Upper lobe of left lung (tissue), 6 donors: ENCODE data around the gene TAGLN. TPM values are rescaled to one million over a fixed set of nuclear protein-coding genes. Genes with fewer than 3 reads are reported as not detected.

Experiments used
- ATAC-seq, 2 donors: fragments of 200-7000 bp; cut with Tn5 transposase; one replicate each; pipeline ENCODE4 v1.9.1; 2022; ENCODE audit warnings: mild to moderate bottlenecking in 2 of 2, moderate library complexity in 2 of 2; ENCODE audit not compliant: low FRiP score in 2 of 2
- DNase-seq, 2 donors: peaks; one replicate each; pipeline ENCODE4 v3.0.0-alpha.2; 2019 to 2020
- H3K27ac ChIP-seq, 4 donors: fragments of 200-600 bp; sonication (generic); one replicate each; pipeline ENCODE4 v1.5.1; 2016 to 2019
- H3K27me3 ChIP-seq, 4 donors: fragments of 200-600 bp; sonication (generic); one replicate each; pipeline ENCODE4 v1.5.1; 2017 to 2019
- H3K36me3 ChIP-seq, 4 donors: fragments of 200-600 bp; sonication (generic); one replicate each; pipeline ENCODE4 v1.5.1; 2016 to 2019
- H3K4me1 ChIP-seq, 4 donors: fragments of 200-600 bp; sonication (generic); one replicate each; pipeline ENCODE4 v1.5.1; 2018 to 2019
- H3K4me3 ChIP-seq, 4 donors: fragments of 200-600 bp; sonication (generic); one replicate each; pipeline ENCODE4 v1.5.1; 2017 to 2019; ENCODE audit warnings: mild to moderate bottlenecking in 2 of 4, moderate library complexity in 1 of 4
- H3K9me3 ChIP-seq, 4 donors: fragments of 200-600 bp; sonication (generic); one replicate each; pipeline ENCODE4 v1.5.1; 2018 to 2019
- CTCF ChIP-seq, 6 experiments: fragments of 450-650 bp in 4 of 6; fragments of 200-600 bp in 2 of 6; sonication (generic) in 2 of 6; IDR thresholded peaks; one replicate each; pipeline ENCODE4 v1.5.1; 2016 to 2019; ENCODE audit warnings: antibody characterized with exemption in 6 of 6
- EP300 ChIP-seq, 4 donors: sonication (generic); formaldehyde crosslinking; IDR thresholded peaks; one replicate each; pipeline ENCODE4 v1.5.1; 2017; ENCODE audit warnings: antibody characterized with exemption in 4 of 4, control low read depth in 2 of 4
- POLR2A ChIP-seq, 4 donors: fragments of 450-650 bp; IDR thresholded peaks; one replicate each; pipeline ENCODE4 v1.5.1; 2016 to 2017; ENCODE audit warnings: antibody characterized with exemption in 4 of 4, mild to moderate bottlenecking in 2 of 4
- POLR2AphosphoS5 ChIP-seq, 2 donors: sonication (generic); formaldehyde crosslinking; IDR thresholded peaks; one replicate each; pipeline ENCODE4 v1.5.1; 2017; ENCODE audit warnings: antibody characterized with exemption in 2 of 2
- WGBS, 2 donors: methylation state at CpG; one replicate each; pipeline ENCODE4 v1.1.5; 2017 to 2018; 5-methylcytosine and 5-hydroxymethylcytosine counted together
- total RNA-seq, 6 donors: library from RNA; depleted of rRNA in 4 of 6; stranded (reverse); fragments of >200 nt in 4 of 6; gene quantifications; one replicate each; pipeline versions ENCODE4 v1.1.0 to v1.2.1, GENCODE V29; 2016 to 2021
- donor health status: DM: no; HTN: no; CAD: no; lungs with moderate emphysema.
- donor health status: DM: no; HTN: yes; CAD: no; lungs with severe emphysema.

TAGLN gene
- total RNA-seq, 6 donors from 2014 or later: 105 to 608 (median 334) TPM

GRCh38 chr11:117212697-117213355 lies 13.7 kb downstream of the TAGLN start:
- no peak for TF ChIP-seq POLR2A (IDR thresholded peaks at IDR 0.05)
- no peak for TF ChIP-seq POLR2AphosphoS5 (IDR thresholded peaks at IDR 0.05)
- DNase-seq (no peak), ATAC-seq (no peak)
- Histone ChIP-seq H3K4me1 (no peaks in the 10 kb centered on the region), H3K27ac (no peak overlapping the region), H3K4me3 (no peak overlapping the region), H3K27me3 (no peaks in the 10 kb centered on the region), H3K9me3 (no peaks in the 10 kb centered on the region), H3K36me3 (peaks cover 3 to 66% (median 31%) of the 10 kb centered on the region in 4 donors)
- WGBS, 2 donors: 93 to 94% methylated on average over 11 of the region's 11 CpGs

GRCh38 chr11:117214404-117215110 lies 15.4 kb downstream of the TAGLN start:
- DNase-seq (no peak), ATAC-seq (no peak)
- 90% methylated on average over 7 of the region's 7 CpGs for whole genome bisulfite sequencing, 2 donors
- Histone ChIP-seq H3K36me3 (peaks cover 17 to 81% (median 48%) of the 10 kb centered on the region in 4 donors), H3K27me3 (no peaks in the 10 kb centered on the region), H3K4me1 (peaks cover 0 to 3% (median 0%) of the 10 kb centered on the region in 4 donors), H3K4me3 (no peak overlapping the region), H3K27ac (no peak overlapping the region), H3K9me3 (no peaks in the 10 kb centered on the region)
- no peak for TF ChIP-seq POLR2AphosphoS5 (IDR thresholded peaks at IDR 0.05)
- TF ChIP-seq EP300 (IDR thresholded peaks at IDR 0.05): no peak
- no peak for TF ChIP-seq POLR2A (IDR thresholded peaks at IDR 0.05)
- TF ChIP-seq CTCF (IDR thresholded peaks at IDR 0.05): no peak

GRCh38 chr11:117217141-117218084 lies 18.2 kb downstream of the TAGLN start:
- H3K36me3 ChIP-seq: peaks cover 18 to 93% (median 66%) of the 10 kb centered on the region in 4 donors
- H3K27me3 ChIP-seq: no peaks in the 10 kb centered on the region
- H3K4me3 ChIP-seq: no peak overlapping the region
- peak overlapping the region; percentile 20 to 53 (median 40) for H3K27ac ChIP-seq
- 81 to 87% methylated on average over 10 to 11 of the region's 11 CpGs for WGBS, 2 donors
- ATAC-seq (no peak), DNase-seq (no peak)
- peaks cover 5 to 11% (median 10%) of the 10 kb centered on the region in 4 donors for H3K4me1 ChIP-seq
- no peaks in the 10 kb centered on the region for H3K9me3 ChIP-seq
- TF ChIP-seq CTCF (IDR thresholded peaks at IDR 0.05) (no peak), EP300 (IDR thresholded peaks at IDR 0.05) (no peak), POLR2AphosphoS5 (IDR thresholded peaks at IDR 0.05) (no peak), POLR2A (IDR thresholded peaks at IDR 0.05) (no peak)

- H3K9me3 ChIP-seq: no peaks in the 10 kb centered on the region
- H3K27ac ChIP-seq: peak overlapping the region; percentile 20 to 53 (median 40)
- WGBS, 2 donors: 75 to 79% methylated on average over 15 of the region's 15 CpGs
- H3K4me3 ChIP-seq: no peak overlapping the region
- DNase-seq (no peak), ATAC-seq (no peak)
- no peaks in the 10 kb centered on the region for H3K27me3 ChIP-seq
- peaks cover 5 to 11% (median 10%) of the 10 kb centered on the region in 4 donors for H3K4me1 ChIP-seq
- peaks cover 15 to 94% (median 65%) of the 10 kb centered on the region in 4 donors for H3K36me3 ChIP-seq
- TF ChIP-seq EP300 (IDR thresholded peaks at IDR 0.05) (no peak), CTCF (IDR thresholded peaks at IDR 0.05) (no peak), POLR2A (IDR thresholded peaks at IDR 0.05) (no peak), POLR2AphosphoS5 (IDR thresholded peaks at IDR 0.05) (no peak)
These were observed 19.2 kb downstream of the TAGLN start for GRCh38 chr11:117218133-117218915.
